Immature natural killer cell (primary cell): Measurements from ENCODE around the gene TMEM169. TPM values are rescaled to one million over a fixed set of nuclear protein-coding genes. Genes with fewer than 3 reads are reported as not detected.

ENCODE experiments used
- DNase-seq, 3 donors: peaks; one replicate each; pipeline ENCODE4 v3.0.0; 2022; ENCODE audit warnings: mixed read lengths in 1 of 3
- H3K27ac Mint-ChIP-seq, 6 donors: one replicate each; pipeline ENCODE4 v1.8.0; 2020; ENCODE audit warnings: mixed read lengths in 6 of 6, mild to moderate bottlenecking in 5 of 6, inconsistent platforms in 4 of 6, moderate library complexity in 3 of 6
- H3K27me3 Mint-ChIP-seq, 3 donors: one replicate each; pipeline ENCODE4 v1.8.0; 2020 to 2021; ENCODE audit warnings: low read depth in 3 of 3, mild to moderate bottlenecking in 3 of 3, mixed read lengths in 3 of 3, moderate library complexity in 3 of 3, inconsistent platforms in 1 of 3
- H3K36me3 Mint-ChIP-seq, 3 donors: one replicate each; pipeline ENCODE4 v1.8.0; 2020; ENCODE audit warnings: mixed read lengths in 3 of 3, inconsistent platforms in 2 of 3, mild to moderate bottlenecking in 2 of 3
- H3K4me1 Mint-ChIP-seq, 2 donors: one replicate each; pipeline ENCODE4 v1.8.0; 2020; ENCODE audit warnings: inconsistent platforms in 2 of 2, mild to moderate bottlenecking in 2 of 2, mixed read lengths in 2 of 2, moderate library complexity in 1 of 2
- H3K4me3 Mint-ChIP-seq, 5 donors: one replicate each; pipeline ENCODE4 v1.8.0; 2020; ENCODE audit warnings: mild to moderate bottlenecking in 5 of 5, mixed read lengths in 5 of 5, inconsistent platforms in 3 of 5, moderate library complexity in 3 of 5
- H3K9me3 Mint-ChIP-seq, 6 donors: one replicate each; pipeline ENCODE4 v1.8.0; 2020; ENCODE audit warnings: mild to moderate bottlenecking in 6 of 6, mixed read lengths in 6 of 6, inconsistent platforms in 4 of 6, moderate library complexity in 3 of 6
- polyA plus RNA-seq, 3 donors: library from polyadenylated mRNA; unstranded; fragments of 300-500 nt; fragmentation: Illumina TruSeq; gene quantifications; one replicate each; pipeline ENCODE4 v1.2.3, GENCODE V29; 2021

The TMEM169 gene
- polyA plus RNA-seq, 3 donors from 2014 or later, result 0.49 to 1.0 TPM; not detected in 1

DNA sequence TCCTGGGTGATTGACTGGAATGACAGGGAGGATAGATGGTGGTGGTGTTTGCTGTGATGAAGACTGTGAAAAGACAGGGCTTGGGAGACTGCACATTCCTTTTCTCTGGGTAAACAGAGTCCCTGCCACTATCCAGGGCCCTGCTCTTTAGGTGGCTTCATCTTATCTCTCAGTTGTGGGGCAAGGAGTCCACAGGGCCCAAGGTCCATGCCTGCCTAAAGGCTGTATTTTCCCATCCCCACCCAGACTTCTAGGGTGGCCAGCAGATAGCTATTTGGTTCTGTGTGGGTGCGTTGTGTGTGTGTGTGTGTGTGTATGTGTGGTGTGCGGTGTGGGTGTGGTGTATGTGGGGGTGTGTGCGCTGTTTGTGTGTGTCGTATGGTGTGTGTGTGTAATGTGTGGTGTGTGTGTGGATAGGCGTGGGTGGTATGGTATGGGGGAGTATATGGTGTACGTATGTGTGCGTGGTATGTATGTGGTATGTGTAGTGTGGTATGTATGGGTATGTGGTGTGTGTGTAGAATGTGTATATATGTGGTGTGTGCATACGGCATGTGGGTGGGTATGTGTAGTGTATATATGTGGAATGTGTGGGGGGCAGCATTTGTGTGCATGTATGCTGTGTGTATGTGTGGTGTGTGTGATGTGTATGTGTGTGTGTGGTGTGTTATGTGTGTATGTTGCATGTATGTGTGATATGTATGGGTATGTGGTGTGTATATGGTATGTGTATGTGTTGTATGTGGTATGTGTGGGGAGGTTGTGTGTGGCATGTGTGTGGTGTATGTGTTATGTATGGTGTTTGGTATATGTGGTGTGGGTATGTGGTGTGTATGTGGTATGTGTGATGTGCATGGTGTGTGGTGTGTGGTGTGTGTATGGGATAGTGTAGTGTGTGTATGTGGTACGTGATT lies 17.0 kb downstream of the TMEM169 start:
- Mint-ChIP-seq H3K4me3 (no peak overlapping the region), H3K36me3 (peaks cover 9 to 20% (median 18%) of the 10 kb centered on the region in 3 donors), H3K4me1 (no peaks in the 10 kb centered on the region), H3K9me3 (no peaks in the 10 kb centered on the region), H3K27ac (no peak overlapping the region), H3K27me3 (no peaks in the 10 kb centered on the region)
- DNase-seq, result no peak

DNA sequence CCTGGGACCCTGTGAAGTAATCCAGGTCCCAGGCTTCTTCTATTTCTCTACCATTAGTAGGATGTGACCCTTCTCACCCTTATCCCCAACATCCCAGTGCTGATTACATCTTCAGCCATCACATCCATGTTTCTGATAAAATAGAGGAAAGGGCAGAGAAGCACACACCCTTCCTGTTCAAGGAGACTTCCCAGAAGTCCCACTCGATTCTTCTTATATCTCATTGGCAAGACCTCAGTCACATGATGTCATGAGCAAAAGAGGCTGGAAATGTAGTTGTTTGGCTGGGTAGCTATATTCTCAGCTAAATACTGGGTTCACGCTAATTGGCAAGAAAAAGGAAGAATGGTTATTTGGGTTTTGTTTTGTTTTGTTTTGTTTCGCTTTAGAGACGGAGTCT lies 19.4 kb downstream of the TMEM169 start:
- Mint-ChIP-seq H3K27me3 (no peaks in the 10 kb centered on the region), H3K36me3 (peaks cover 5 to 16% (median 12%) of the 10 kb centered on the region in 3 donors), H3K4me3 (no peak overlapping the region), H3K9me3 (no peaks in the 10 kb centered on the region), H3K4me1 (no peaks in the 10 kb centered on the region), H3K27ac (no peak overlapping the region)
- DNase-seq, result no peak

- no peak for DNase-seq
- H3K9me3 Mint-ChIP-seq, result no peaks in the 10 kb centered on the region
- no peak overlapping the region for H3K27ac Mint-ChIP-seq
- H3K4me3 Mint-ChIP-seq, result no peak overlapping the region
- H3K27me3 Mint-ChIP-seq, result peaks cover 0 to 2% (median 0%) of the 10 kb centered on the region in 3 donors
- no peaks in the 10 kb centered on the region for H3K4me1 Mint-ChIP-seq
- H3K36me3 Mint-ChIP-seq, result peaks cover 5 to 16% (median 12%) of the 10 kb centered on the region in 3 donors
These were observed 21.5 kb downstream of the TMEM169 start for GRCh38 chr2:216103213-216103612.

GRCh38 chr2:216104691-216105090 lies 23.0 kb downstream of the TMEM169 start:
- Mint-ChIP-seq H3K27me3 (peaks cover 10 to 13% (median 11%) of the 10 kb centered on the region in 3 donors), H3K27ac (no peak overlapping the region), H3K36me3 (peaks cover 9 to 16% (median 12%) of the 10 kb centered on the region in 3 donors), H3K4me1 (peaks cover 11 to 14% of the 10 kb centered on the region in 2 donors), H3K9me3 (no peaks in the 10 kb centered on the region), H3K4me3 (no peak overlapping the region)
- no peak for DNase-seq

DNA sequence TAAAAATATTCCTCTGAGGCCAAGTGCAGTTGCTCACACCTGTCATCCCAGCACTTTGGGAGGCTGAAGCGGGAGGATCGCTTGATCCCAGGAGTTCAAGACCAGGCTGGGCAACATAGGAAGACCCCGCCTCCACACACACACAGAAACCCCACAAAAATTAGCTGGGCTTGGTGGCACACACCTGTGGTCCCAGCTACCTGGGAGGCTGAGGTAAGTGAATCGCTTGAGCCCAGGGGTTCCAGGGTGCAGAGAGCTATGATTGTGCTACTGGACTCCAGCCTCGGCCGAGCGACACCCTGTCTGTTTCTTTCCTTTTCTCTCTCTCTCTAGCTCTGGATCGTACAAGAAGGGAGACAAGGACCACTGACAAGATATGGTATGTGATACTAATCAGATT lies 25.6 kb downstream of the TMEM169 start:
- H3K36me3 Mint-ChIP-seq, result peaks cover 7 to 15% (median 8%) of the 10 kb centered on the region in 3 donors
- no peak for DNase-seq
- H3K4me3 Mint-ChIP-seq, result peak overlapping the region in 2 of 5 donors; percentile 13 to 18
- H3K27me3 Mint-ChIP-seq, result peaks cover 11 to 20% (median 13%) of the 10 kb centered on the region in 3 donors
- no peaks in the 10 kb centered on the region for H3K9me3 Mint-ChIP-seq
- H3K27ac Mint-ChIP-seq, result peak overlapping the region in 2 of 6 donors; percentile 7 to 60
- peaks cover 34 to 40% of the 10 kb centered on the region in 2 donors for H3K4me1 Mint-ChIP-seq

DNA sequence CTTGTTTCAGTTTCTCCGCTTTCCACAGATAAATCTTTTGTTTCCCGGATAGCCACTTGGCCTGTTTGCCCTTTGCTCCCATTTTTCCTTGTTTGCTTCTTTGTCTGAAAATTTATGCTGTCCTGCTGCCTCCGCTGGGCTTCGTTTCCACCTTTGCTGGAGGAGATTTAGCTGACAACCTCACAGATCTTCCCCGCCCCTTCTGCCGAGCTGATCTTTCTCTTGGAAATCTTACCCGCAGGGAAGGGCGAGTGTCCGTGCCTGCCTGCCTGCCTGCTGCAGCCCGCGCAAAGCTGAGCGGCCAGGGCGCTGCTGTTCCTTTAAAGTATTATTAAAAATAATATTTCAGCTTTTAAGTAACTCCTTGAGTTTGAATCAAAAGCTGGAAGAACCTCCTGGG lies 26.0 kb downstream of the TMEM169 start:
- Mint-ChIP-seq H3K4me1 (peaks cover 39 to 44% of the 10 kb centered on the region in 2 donors), H3K27me3 (peaks cover 11 to 20% (median 13%) of the 10 kb centered on the region in 3 donors), H3K27ac (peak overlapping the region in 2 of 6 donors; percentile 51 to 60), H3K4me3 (peak overlapping the region in 2 of 5 donors; percentile 18 to 44), H3K36me3 (peaks cover 8 to 15% (median 9%) of the 10 kb centered on the region in 3 donors), H3K9me3 (no peaks in the 10 kb centered on the region)
- DNase-seq, result no peak

- Mint-ChIP-seq H3K4me3 (peak overlapping the region; percentile 98 to 100 (median 100)), H3K27me3 (peaks cover 11 to 20% (median 13%) of the 10 kb centered on the region in 3 donors), H3K27ac (peak overlapping the region; percentile 97 to 100 (median 99)), H3K4me1 (peaks cover 45 to 51% of the 10 kb centered on the region in 2 donors), H3K9me3 (no peaks in the 10 kb centered on the region), H3K36me3 (peaks cover 8 to 15% (median 15%) of the 10 kb centered on the region in 3 donors)
- peak in 1 of 3 donors; percentile 4 for DNase-seq
These were observed 26.7 kb downstream of the TMEM169 start for GRCh38 chr2:216108310-216108966.

DNA sequence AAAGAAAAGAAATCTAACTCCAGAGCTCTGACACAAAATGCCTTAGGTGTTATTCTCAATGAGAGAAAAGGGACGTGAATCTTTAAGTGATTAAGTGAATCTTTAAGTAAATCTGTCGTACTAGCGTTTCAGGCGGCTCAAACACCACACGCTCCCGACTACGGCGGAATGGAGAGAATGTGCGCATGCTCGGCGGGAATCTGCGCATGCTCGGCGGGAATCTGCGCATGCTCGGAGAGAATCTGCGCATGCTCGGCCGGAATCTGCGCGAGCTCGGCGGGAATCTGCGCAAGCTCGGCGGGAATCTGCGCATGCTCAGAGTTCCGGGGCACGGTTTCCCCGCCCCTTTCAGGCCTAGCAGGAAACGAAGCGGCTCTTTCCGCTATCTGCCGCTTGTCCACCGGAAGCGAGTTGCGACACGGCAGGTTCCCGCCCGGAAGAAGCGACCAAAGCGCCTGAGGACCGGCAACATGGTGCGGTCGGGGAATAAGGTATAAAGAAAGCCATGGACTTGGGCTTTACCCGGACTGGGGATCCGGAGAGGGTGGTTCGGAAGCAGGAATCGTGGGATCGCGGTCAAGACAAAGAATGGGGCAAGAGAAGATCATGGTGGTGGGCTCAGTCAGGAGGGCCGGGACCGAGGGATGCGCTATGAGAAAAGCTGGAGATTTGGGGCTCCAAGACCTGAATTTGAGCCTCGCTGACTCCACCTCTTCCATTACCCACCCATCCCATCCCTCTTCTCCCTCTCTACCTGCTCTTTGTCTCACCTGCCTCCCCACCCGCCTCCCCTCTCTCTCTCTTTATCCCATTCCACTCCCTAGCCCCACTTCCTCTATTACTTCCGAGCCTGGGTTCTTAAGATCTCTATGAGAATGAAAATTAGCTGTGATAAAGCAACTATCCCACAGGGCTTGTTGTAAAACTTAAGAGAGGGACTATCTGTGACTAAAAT lies 27.5 kb downstream of the TMEM169 start, which contains the start of gene XRCC5:
Gene XRCC5 (plus strand): TSS at position 382 of the 955 bp plus-strand sequence. CDS start 89 bp downstream, at position 471.
- peak; percentile 97 to 99 (median 98) for DNase-seq
- Mint-ChIP-seq H3K4me3 (peak within 1 kb of the TSS; percentile 98 to 100 (median 100)), H3K27ac (peak within 1 kb of the TSS; percentile 97 to 100 (median 99)), H3K4me1 (peaks cover 50 to 59% of the 10 kb centered on the region in 2 donors), H3K27me3 (peaks cover 11 to 21% (median 13%) of the 10 kb centered on the region in 3 donors), H3K9me3 (no peaks in the 10 kb centered on the region), H3K36me3 (peaks cover 8 to 23% (median 15%) of the 10 kb centered on the region in 3 donors)

DNA sequence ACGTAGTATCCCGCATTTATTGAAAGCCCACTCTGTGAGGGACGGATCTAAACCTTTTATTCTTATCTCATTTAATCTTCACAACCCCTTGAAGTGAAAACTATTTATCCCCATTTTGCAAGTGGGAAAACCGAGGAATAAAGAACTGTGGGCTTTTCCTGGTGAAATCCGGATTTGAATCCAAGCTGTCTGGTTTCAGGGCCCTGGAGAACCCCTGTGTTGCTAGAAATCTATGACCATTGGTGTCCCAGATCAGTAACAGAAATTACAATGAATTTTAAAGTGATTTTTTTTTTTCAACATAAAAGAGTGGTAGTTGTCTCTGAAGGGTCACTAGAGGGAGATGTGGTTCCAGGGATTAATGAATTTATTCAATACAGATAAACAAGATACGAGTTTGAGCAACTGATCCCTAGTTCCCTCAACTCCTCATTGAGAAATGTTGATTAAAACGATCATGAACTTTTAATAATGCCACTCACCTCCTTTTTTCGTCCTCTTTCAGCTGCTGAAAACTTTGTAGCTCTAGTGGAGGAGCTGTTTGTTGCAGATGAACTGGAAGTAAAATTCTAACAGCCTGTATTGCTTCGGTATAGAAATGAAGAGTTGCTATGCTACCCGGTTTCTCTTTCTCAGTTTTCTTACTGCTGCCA lies 28.4 kb downstream of the TMEM169 start:
- peaks cover 59 to 68% of the 10 kb centered on the region in 2 donors for H3K4me1 Mint-ChIP-seq

GRCh38 chr2:216110620-216111019 lies 28.9 kb downstream of the TMEM169 start:
- H3K36me3 Mint-ChIP-seq, result peaks cover 8 to 32% (median 15%) of the 10 kb centered on the region in 3 donors

More for the DNA sequence above, 28.4 kb downstream of the TMEM169 start:
- no peaks in the 10 kb centered on the region for H3K9me3 Mint-ChIP-seq
- DNase-seq, result peak in 1 of 3 donors; percentile 29
- peaks cover 15 to 27% (median 17%) of the 10 kb centered on the region in 3 donors for H3K27me3 Mint-ChIP-seq
- H3K4me3 Mint-ChIP-seq, result peak overlapping the region; percentile 98 to 100 (median 100)
- H3K27ac Mint-ChIP-seq, result peak overlapping the region; percentile 97 to 100 (median 99)
- peaks cover 8 to 30% (median 15%) of the 10 kb centered on the region in 3 donors for H3K36me3 Mint-ChIP-seq

GRCh38 chr2:216111122-216111521 lies 29.4 kb downstream of the TMEM169 start:
- Mint-ChIP-seq H3K9me3 (no peaks in the 10 kb centered on the region), H3K4me3 (peak overlapping the region; percentile 98 to 100 (median 100)), H3K4me1 (peaks cover 68 to 78% of the 10 kb centered on the region in 2 donors), H3K27me3 (peaks cover 15 to 27% (median 19%) of the 10 kb centered on the region in 3 donors), H3K36me3 (peaks cover 8 to 32% (median 15%) of the 10 kb centered on the region in 3 donors), H3K27ac (peak overlapping the region in 5 of 6 donors; percentile 83 to 100 (median 98))
- no peak for DNase-seq

More at GRCh38 chr2:216110620-216111019, 28.9 kb downstream of the TMEM169 start:
- H3K27me3 Mint-ChIP-seq, result peaks cover 15 to 27% (median 19%) of the 10 kb centered on the region in 3 donors
- peak overlapping the region; percentile 97 to 100 (median 99) for H3K27ac Mint-ChIP-seq
- H3K4me1 Mint-ChIP-seq, result peaks cover 63 to 73% of the 10 kb centered on the region in 2 donors
- no peaks in the 10 kb centered on the region for H3K9me3 Mint-ChIP-seq
- peak overlapping the region; percentile 98 to 100 (median 100) for H3K4me3 Mint-ChIP-seq
- no peak for DNase-seq

DNA sequence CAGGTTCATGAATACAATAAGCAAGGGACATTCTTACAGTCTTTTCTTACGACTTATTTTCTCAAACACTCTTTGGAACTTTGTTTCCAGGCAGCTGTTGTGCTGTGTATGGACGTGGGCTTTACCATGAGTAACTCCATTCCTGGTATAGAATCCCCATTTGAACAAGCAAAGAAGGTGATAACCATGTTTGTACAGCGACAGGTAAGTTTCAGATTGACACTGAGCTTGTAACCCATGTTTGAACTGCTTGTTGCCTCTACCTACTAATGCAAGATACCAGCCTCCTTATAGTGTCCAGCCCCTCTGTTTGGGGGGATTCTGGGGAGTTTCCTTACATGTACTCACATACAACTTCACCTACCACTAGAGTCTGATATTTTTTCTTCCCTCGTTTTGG lies 31.2 kb downstream of the TMEM169 start:
- peaks cover 82 to 96% of the 10 kb centered on the region in 2 donors for H3K4me1 Mint-ChIP-seq
- peaks cover 8 to 45% (median 19%) of the 10 kb centered on the region in 3 donors for H3K36me3 Mint-ChIP-seq
- H3K9me3 Mint-ChIP-seq, result no peaks in the 10 kb centered on the region
- DNase-seq, result no peak
- peak overlapping the region in 4 of 6 donors; percentile 3 to 28 (median 20) for H3K27ac Mint-ChIP-seq
- H3K27me3 Mint-ChIP-seq, result peaks cover 15 to 24% (median 19%) of the 10 kb centered on the region in 3 donors
- no peak overlapping the region for H3K4me3 Mint-ChIP-seq
